HepG2 (cell line): ENCODE results near the gene MBD4. TPM values are rescaled to one million over a fixed set of nuclear protein-coding genes. Genes with fewer than 3 reads are reported as not detected.

Source experiments
- ARNTL ChIP-seq: sonication (generic); formaldehyde crosslinking; IDR thresholded peaks from 2 replicates; pipeline ENCODE4 v1.4.0; 2020; ENCODE audit warnings: mild to moderate bottlenecking, missing genetic modification reagents
- BRD4 ChIP-seq: sonication (generic); formaldehyde crosslinking; IDR thresholded peaks from 2 replicates; pipeline ENCODE4 v1.4.0; 2020; ENCODE audit warnings: missing genetic modification reagents
- FOXA3 ChIP-seq: IDR thresholded peaks from 2 replicates; pipeline ENCODE4 v1.6.1; 2016; ENCODE audit warnings: missing genetic modification reagents, missing compliant biosample characterization
- HNF1B ChIP-seq: sonication (generic); formaldehyde crosslinking; IDR thresholded peaks from 2 replicates; pipeline ENCODE4 v1.5.1; 2020; ENCODE audit warnings: mild to moderate bottlenecking, moderate library complexity, missing genetic modification reagents
- IRF2 ChIP-seq: IDR thresholded peaks from 2 replicates; pipeline ENCODE4 v1.6.1; 2018; ENCODE audit warnings: missing genetic modification reagents, missing compliant biosample characterization
- POLR2AphosphoS5 ChIP-seq: IDR thresholded peaks from 2 replicates; pipeline ENCODE4 v1.6.1; 2012; ENCODE audit warnings: low read depth, low read length
- TSC22D2 ChIP-seq: sonication (generic); formaldehyde crosslinking; IDR thresholded peaks from 2 replicates; pipeline ENCODE4 v1.5.1; 2020; ENCODE audit warnings: missing genetic modification reagents, mild to moderate bottlenecking, borderline replicate concordance
- XRCC5 ChIP-seq: fragments of 200-400 bp; formaldehyde crosslinking; optimal IDR thresholded peaks from 2 replicates; pipeline ENCODE3; 2017; ENCODE audit warnings: mild to moderate bottlenecking, low read length
- ZBTB10 ChIP-seq: sonication (generic); formaldehyde crosslinking; IDR thresholded peaks from 2 replicates; pipeline ENCODE4 v1.4.0; 2020; ENCODE audit warnings: missing genetic modification reagents, borderline replicate concordance
- ZNF672 ChIP-seq: sonication (generic); formaldehyde crosslinking; IDR thresholded peaks from 2 replicates; pipeline ENCODE4 v1.8.1; 2022; ENCODE audit warnings: missing genetic modification reagents
- ZNF687 ChIP-seq: sonication (generic); formaldehyde crosslinking; IDR thresholded peaks from 2 replicates; pipeline ENCODE4 v1.5.1; 2020; ENCODE audit warnings: mild to moderate bottlenecking, missing genetic modification reagents, moderate library complexity
- ZNF784 ChIP-seq: sonication (generic); formaldehyde crosslinking; IDR thresholded peaks from 2 replicates; pipeline ENCODE4 v1.5.1; 2020; ENCODE audit warnings: missing genetic modification reagents, mild to moderate bottlenecking, borderline replicate concordance
- polyA plus RNA-seq, 8 experiments: library from polyadenylated mRNA; depleted of rRNA in 3 of 8; stranded (reverse) in 7 of 8; unstranded in 1 of 8; fragments of >200 nt; fragmentation: Illumina TruSeq in 4 of 8; extraction: Trizol in 4 of 8; gene quantifications; 2 replicates each; pipeline versions ENCODE4 v1.2.1 to v1.2.3, GENCODE V29; 2011 to 2016; ENCODE audit warnings: low read depth in 4 of 8, missing spikeins in 1 of 8, mixed read lengths in 1 of 8; ENCODE audit not compliant: insufficient read depth in 1 of 8
- total RNA-seq, 5 experiments: library from RNA; depleted of rRNA; stranded (reverse); fragments of >200 nt; fragmentation: Illumina TruSeq; extraction: Trizol; gene quantifications; 2 replicates each; pipeline ENCODE4 v1.2.3, GENCODE V29; 2016; ENCODE audit warnings: low read depth in 1 of 5

MBD4 gene
- total and polyA plus RNA-seq, 2 of the 13 experiments (the other 11 are each of a cell fraction or from before 2014, with no cell fraction given) = 14.9 to 25.3 TPM

- TF ChIP-seq XRCC5 = peak; percentile 72
- TF ChIP-seq IRF2 = peak; percentile 74
- no peak for TF ChIP-seq ZNF672 (CRISPR knock-in tag)
- 0 out of 2 replicates have a peak, but pooled peaks have one; percentile 27 for TF ChIP-seq ARNTL (CRISPR knock-in tag)
- no peak for TF ChIP-seq TSC22D2 (CRISPR knock-in tag)
- TF ChIP-seq HNF1B (CRISPR knock-in tag) = no peak
- TF ChIP-seq ZNF687 (CRISPR knock-in tag) = peak; percentile 29
- no peak for TF ChIP-seq BRD4 (CRISPR knock-in tag)
- no peak for TF ChIP-seq ZNF784 (CRISPR knock-in tag)
- 0 out of 2 replicates have a peak, but pooled peaks have one; percentile 12 for TF ChIP-seq FOXA3 (CRISPR knock-in tag)
- no peak for TF ChIP-seq POLR2AphosphoS5
- TF ChIP-seq ZBTB10 (CRISPR knock-in tag) = no peak
Observed at GRCh38 chr3:129383292-129383860, 56.4 kb downstream of the MBD4 start (continued).
